SK-N-SH (cell line): Measurements from ENCODE around the gene CALML6. TPM values are rescaled to one million over a fixed set of nuclear protein-coding genes. Genes with fewer than 3 reads are reported as not detected.

Experiments
- CTCF ChIA-PET: fragments of 300-600, 350-600 bp; formaldehyde crosslinking; extraction: SDS; loops from one replicate; lab custom pipeline; 2021; lab: Yijun Ruan, JAX
- POLR2A ChIA-PET: fragments of 350-600 bp; sonication (Branson Sonifier 250); formaldehyde crosslinking; extraction: SDS; loops from one replicate; lab custom pipeline; 2020; ENCODE audit warnings: antibody characterized with exemption, inconsistent platforms; lab: Yijun Ruan, JAX
- DNase-seq: peaks from one replicate; pipeline ENCODE4 v3.0.0; 2012
- H2AFZ ChIP-seq: fragments of 200-600 bp; sonication (generic); 2 replicates; pipeline ENCODE4 v1.8.1; 2016; ENCODE audit warnings: antibody characterized with exemption, mild to moderate bottlenecking, low read depth
- H3F3A ChIP-seq: fragments of 200-600 bp; sonication (generic); replicated peaks from 2 replicates; pipeline ENCODE3; 2016; ENCODE audit warnings: antibody characterized with exemption, mild to moderate bottlenecking; ENCODE audit not compliant: insufficient read depth
- H3K27ac ChIP-seq, 2 experiments: fragments of 200-500 bp in 1 of 2; fragments of 200-600 bp in 1 of 2; sonication (Bioruptor generic) in 1 of 2; sonication (generic), shearing (Covaris generic) in 1 of 2; 2 replicates each; pipeline versions ENCODE4 v1.5.1 to v1.6.1; 2014 to 2016; ENCODE audit warnings: low read depth in 2 of 2, inconsistent platforms in 1 of 2, low read length in 1 of 2, mild to moderate bottlenecking in 1 of 2, mixed read lengths in 1 of 2
- H3K27me3 ChIP-seq: fragments of 200-600 bp; sonication (generic), shearing (Covaris generic); 2 replicates; pipeline ENCODE4 v1.6.1; 2016; ENCODE audit warnings: mixed run types; ENCODE audit not compliant: insufficient read depth
- H3K36me3 ChIP-seq, 2 experiments: fragments of 200-500 bp in 1 of 2; fragments of 200-600 bp in 1 of 2; sonication (Bioruptor generic) in 1 of 2; sonication (generic) in 1 of 2; replicated peaks in 1 of 2; 2 replicates each; pipeline versions ENCODE3 to v1.5.1; 2014 to 2016; ENCODE audit warnings: low read length in 1 of 2, mild to moderate bottlenecking in 1 of 2; ENCODE audit not compliant: insufficient read depth in 2 of 2, control insufficient read depth in 1 of 2
- H3K4me1 ChIP-seq, 2 experiments: fragments of 200-500 bp in 1 of 2; fragments of 200-600 bp in 1 of 2; sonication (Bioruptor generic) in 1 of 2; sonication (generic), shearing (Covaris generic) in 1 of 2; 2 replicates each; pipeline versions ENCODE4 v1.5.1 to v1.6.1; 2014 to 2016; ENCODE audit warnings: low read depth in 1 of 2, low read length in 1 of 2, mixed run types in 1 of 2; ENCODE audit not compliant: insufficient read depth in 2 of 2, control insufficient read depth in 1 of 2
- H3K4me2 ChIP-seq: fragments of 200-600 bp; sonication (generic), shearing (Covaris generic); 2 replicates; pipeline ENCODE4 v1.6.1; 2017; ENCODE audit warnings: mixed run types
- H3K4me3 ChIP-seq, 2 experiments: fragments of 200-500 bp in 1 of 2; fragments of 200-600 bp in 1 of 2; sonication (Bioruptor generic) in 1 of 2; sonication (generic), shearing (Covaris generic) in 1 of 2; 2 replicates each; pipeline versions ENCODE4 v1.5.1 to v1.8.1; 2014 to 2016; ENCODE audit warnings: low read depth in 2 of 2, inconsistent platforms in 1 of 2, low read length in 1 of 2, mild to moderate bottlenecking in 1 of 2, mixed read lengths in 1 of 2, moderate library complexity in 1 of 2
- H3K79me2 ChIP-seq: fragments of 200-600 bp; sonication (generic); 2 replicates; pipeline ENCODE4 v1.8.1; 2017; ENCODE audit warnings: mild to moderate bottlenecking; ENCODE audit not compliant: insufficient read depth
- H3K9ac ChIP-seq: fragments of 200-600 bp; sonication (generic); 2 replicates; pipeline ENCODE4 v1.6.1; 2017; ENCODE audit warnings: mixed run types
- H3K9me2 ChIP-seq: fragments of 200-600 bp; sonication (generic); 2 replicates; pipeline ENCODE4 v1.6.1; 2017; ENCODE audit warnings: mixed run types
- H3K9me3 ChIP-seq: fragments of 200-600 bp; sonication (generic); 2 replicates; pipeline ENCODE4 v1.6.1; 2017; ENCODE audit warnings: mixed run types, mild to moderate bottlenecking, moderate library complexity
- H4K20me1 ChIP-seq: fragments of 200-600 bp; sonication (generic); 2 replicates; pipeline ENCODE4 v1.6.1; 2017; ENCODE audit warnings: mild to moderate bottlenecking, mixed run types; ENCODE audit not compliant: insufficient read depth
- CHD2 ChIP-seq: fragments of 150-350 bp; IDR thresholded peaks from 2 replicates; pipeline ENCODE4 v1.6.1; 2018; ENCODE audit warnings: low read length; ENCODE audit not compliant: partially characterized antibody
- ELF1 ChIP-seq: IDR thresholded peaks from 2 replicates; pipeline ENCODE4 v1.4.0; 2012
- EZH2phosphoT487 ChIP-seq: fragments of 200-600 bp; sonication (generic); IDR thresholded peaks from 2 replicates; pipeline ENCODE4 v1.6.1; 2017; ENCODE audit warnings: low read depth, mixed run types, mild to moderate bottlenecking, antibody characterized with exemption, moderate library complexity, borderline replicate concordance
- FOXJ3 ChIP-seq: sonication (generic); formaldehyde crosslinking; IDR thresholded peaks from 2 replicates; pipeline ENCODE4 v1.5.1; 2020; ENCODE audit warnings: mild to moderate bottlenecking, missing genetic modification reagents
- GABPA ChIP-seq: IDR thresholded peaks from 2 replicates; pipeline ENCODE4 v1.4.0; 2012; ENCODE audit warnings: low read depth, mild to moderate bottlenecking
- IRF3 ChIP-seq: fragments of 150-350 bp; IDR thresholded peaks from 2 replicates; pipeline ENCODE4 v1.6.1; 2016; ENCODE audit warnings: mild to moderate bottlenecking, low read depth, low read length
- JUND ChIP-seq: IDR thresholded peaks from 2 replicates; pipeline ENCODE4 v1.4.0; 2012
- NFIC ChIP-seq: IDR thresholded peaks from 2 replicates; pipeline ENCODE4 v1.4.0; 2012; ENCODE audit warnings: borderline replicate concordance
- POLR2AphosphoS5 ChIP-seq: IDR thresholded peaks from 2 replicates; pipeline ENCODE4 v1.6.1; 2012; ENCODE audit warnings: low read depth, low read length
- RAD21 ChIP-seq: IDR thresholded peaks from 2 replicates; pipeline ENCODE4 v1.6.1; 2012; ENCODE audit warnings: mild to moderate bottlenecking, low read length
- RCOR1 ChIP-seq: fragments of 150-350 bp; IDR thresholded peaks from 2 replicates; pipeline ENCODE4 v1.6.1; 2017; ENCODE audit warnings: antibody characterized with exemption, low read length
- RFX5 ChIP-seq: IDR thresholded peaks from 2 replicates; pipeline ENCODE4 v1.6.1; 2012; ENCODE audit warnings: mild to moderate bottlenecking, improper control_type of control experiment, low read length
- SMC3 ChIP-seq: IDR thresholded peaks from 2 replicates; pipeline ENCODE4 v1.6.1; 2012; ENCODE audit warnings: low read depth, low read length, improper control_type of control experiment
- TAF1 ChIP-seq: IDR thresholded peaks from 2 replicates; pipeline ENCODE4 v1.6.1; 2012; ENCODE audit warnings: low read depth, mild to moderate bottlenecking, low read length, moderate library complexity, borderline replicate concordance
- TEAD4 ChIP-seq: IDR thresholded peaks from 2 replicates; pipeline ENCODE4 v1.4.0; 2012; ENCODE audit warnings: mild to moderate bottlenecking, borderline replicate concordance; ENCODE audit not compliant: insufficient read depth
- USF1 ChIP-seq: IDR thresholded peaks from 2 replicates; pipeline ENCODE4 v1.4.0; 2012; ENCODE audit warnings: low read depth, borderline replicate concordance
- YY1 ChIP-seq: IDR thresholded peaks from 2 replicates; pipeline ENCODE4 v1.4.0; 2012; ENCODE audit warnings: low read depth, mild to moderate bottlenecking
- WGBS: methylation state at CpG from one replicate; pipeline ENCODE4 v1.1.6; 2017; ENCODE audit warnings: low lambda C conversion rate; 5-methylcytosine and 5-hydroxymethylcytosine counted together
- polyA plus RNA-seq, 3 experiments: library from polyadenylated mRNA; depleted of rRNA; stranded (reverse); fragments of >200 nt; gene quantifications; 2 replicates each; pipeline ENCODE4 v1.2.3, GENCODE V29; 2012

The CALML6 gene
- polyA plus RNA-seq, 1 of the 3 experiments (the other 2 are of a cell fraction) = 0.87 TPM

GRCh38 chr1:1917995-1918900 lies 3.2 kb downstream of the CALML6 start:
- Histone ChIP-seq H3F3A (no peaks in the 10 kb centered on the region), H3K9me2 (no peaks in the 10 kb centered on the region), H4K20me1 (no peaks in the 10 kb centered on the region), H2AFZ (peak overlapping the region; percentile 29; the same call in 1 of the 2 replicates), H3K9me3 (no peaks in the 10 kb centered on the region), H3K79me2 (no peaks in the 10 kb centered on the region), H3K9ac (no peak overlapping the region), H3K27me3 (no peaks in the 10 kb centered on the region), H3K27ac (no peak overlapping the region), H3K4me2 (peak overlapping the region; percentile 84), H3K4me3 (peak overlapping the region; percentile 58 to 64), H3K4me1 (peaks cover 0 to 19% of the 10 kb centered on the region in 2 experiments; a peak in 1 of 4 replicates), H3K36me3 (no peaks in the 10 kb centered on the region)
- 80% methylated on average over 14 of the region's 46 CpGs for WGBS
- no peak for DNase-seq
- ChIA-PET POLR2A (no interaction called here), CTCF (interaction anchor here (1.1 to 1.8 kb wide), 4 partner anchors 9 to 129 kb away, joined by 4 to 10 read pairs (median 6); no protein-coding TSS in a partner anchor)
- TF ChIP-seq IRF3 (no peak), CHD2 (no peak), TAF1 (no peak), NFIC (no peak), RFX5 (no peak), SMC3 (no peak), EZH2phosphoT487 (no peak), TEAD4 (no peak), POLR2AphosphoS5 (no peak), YY1 (no peak), USF1 (no peak), RAD21 (no peak), GABPA (no peak), ELF1 (no peak), JUND (no peak), FOXJ3 (no peak), RCOR1 (no peak)
